ENCODE measurements around the gene UMAD1.

- no peak for TF ChIP-seq CTCF (IDR thresholded peaks at IDR 0.05)
- no peak for TF ChIP-seq POLR2A (IDR thresholded peaks at IDR 0.05)
Observed at GRCh38 chr7:7620236-7620635, 20.3 kb upstream of the UMAD1 start.
